Stimulated activated CD8-positive, alpha-beta memory T cell treated with anti-CD3 and anti-CD28 coated beads, Interleukin-4, amount 100 ng/mL, for 4 hours (primary cell): ENCODE results near the gene TMOD1.

Experiments
- DNase-seq, 2 donors: peaks; one replicate each; pipeline ENCODE4 v3.0.0-alpha.2; 2020; ENCODE audit warnings: low read depth in 2 of 2, low spot score in 1 of 2

TMOD1 gene

DNA sequence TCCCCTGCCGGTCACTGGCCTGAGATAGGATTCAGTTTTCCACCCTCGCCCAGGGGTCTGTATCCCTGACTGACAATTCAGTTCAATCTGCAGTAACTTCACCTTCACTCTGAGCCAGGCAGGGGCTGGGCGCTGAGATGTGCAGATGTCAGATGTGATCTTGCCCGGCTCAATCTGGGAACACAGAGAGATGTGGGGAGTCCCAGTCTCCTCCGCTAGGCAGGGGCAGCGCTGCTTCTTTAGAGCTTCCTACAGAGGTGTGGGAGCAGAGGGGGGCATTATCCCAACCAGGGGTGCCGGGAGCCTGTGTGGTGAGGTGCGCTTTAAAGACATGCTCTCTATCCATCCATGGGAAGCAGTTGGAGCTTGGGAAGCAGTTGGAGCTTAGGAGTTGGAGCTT, 14.6 kb downstream of the TMOD1 start:
- no peak for DNase-seq

GRCh38 chr9:97517331-97518089, 16.0 kb downstream of the TMOD1 start:
- no peak for DNase-seq

DNA sequence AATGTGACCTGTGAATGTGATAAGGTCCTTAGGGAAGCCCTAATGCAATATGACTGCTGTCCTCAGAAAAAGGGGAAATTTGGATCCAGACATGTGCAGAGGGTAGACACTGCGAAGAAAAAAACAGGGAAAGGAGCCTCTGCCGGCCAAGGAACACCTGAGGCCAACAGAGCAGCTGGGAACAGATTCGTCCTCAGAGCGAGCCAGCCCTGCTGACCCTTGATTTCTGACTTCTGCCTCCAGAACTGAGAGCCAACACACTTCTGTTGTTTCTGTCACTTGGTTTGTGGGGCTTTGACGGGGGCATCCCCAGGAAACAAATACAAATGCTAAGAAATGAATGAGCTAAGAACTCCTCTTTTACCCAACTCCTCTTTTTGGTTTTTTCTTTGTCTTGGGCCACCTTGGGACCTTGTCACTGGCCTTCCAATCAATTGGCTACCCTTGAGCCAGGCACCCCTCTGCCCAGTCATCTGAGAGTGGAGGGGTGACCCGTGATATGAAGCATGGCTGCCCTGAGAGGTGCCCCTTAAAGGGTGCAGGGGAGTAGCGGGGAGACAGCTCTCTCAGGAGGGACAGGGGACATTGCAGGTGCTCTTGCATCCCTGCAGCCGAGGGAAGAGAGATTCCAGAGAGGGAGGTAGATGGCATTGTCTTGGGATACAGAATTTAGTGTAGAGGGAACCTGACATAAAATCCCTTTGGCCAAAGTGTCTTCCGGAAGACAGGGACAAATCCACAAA, 16.9 kb downstream of the TMOD1 start:
- DNase-seq, result no peak

DNA sequence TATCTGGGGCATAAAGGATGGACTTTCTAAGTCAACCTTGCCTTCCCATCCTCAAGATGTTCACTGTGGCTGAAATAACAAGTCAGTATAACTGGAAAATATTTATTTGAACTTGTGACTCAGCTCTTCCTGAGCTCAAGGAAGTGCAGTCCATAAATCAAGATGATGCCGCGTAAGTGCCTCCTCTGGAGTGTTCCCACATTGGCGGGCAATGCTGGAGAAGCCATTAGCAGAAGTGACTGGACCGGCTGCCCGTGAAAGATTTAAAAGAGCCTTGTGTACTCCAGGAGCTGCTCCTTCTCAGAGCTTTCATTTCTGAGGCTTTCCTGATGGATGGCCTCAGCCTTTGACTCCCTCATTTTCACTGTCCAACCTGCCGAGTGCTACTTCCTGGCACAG, 17.4 kb downstream of the TMOD1 start:
- DNase-seq, result no peak

DNA sequence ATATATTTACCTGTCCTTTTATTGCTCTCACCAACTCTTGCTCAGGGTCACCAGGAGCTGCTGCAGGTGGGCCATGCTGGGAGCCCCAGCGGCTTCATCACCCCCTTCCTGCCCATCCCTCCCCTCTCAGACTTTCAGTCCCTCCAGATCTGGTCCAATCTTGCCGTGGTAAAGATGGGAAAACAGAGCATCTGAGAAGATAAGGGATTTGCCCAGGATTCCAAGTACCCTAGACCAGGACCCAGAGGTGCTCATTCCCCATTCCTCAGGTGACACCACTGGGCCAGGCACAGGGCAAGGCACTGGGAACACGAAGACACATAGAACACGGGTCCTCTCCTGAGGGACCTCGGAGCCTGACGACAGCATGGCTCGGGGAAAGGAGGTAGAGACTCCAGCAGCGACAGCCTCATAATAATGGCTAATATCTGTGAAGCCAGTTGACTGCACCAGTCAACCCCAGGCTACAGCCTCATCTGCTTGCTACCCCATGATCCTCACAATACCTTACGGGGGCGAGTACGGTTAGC, 18.0 kb downstream of the TMOD1 start:
- DNase-seq, result no peak

DNA sequence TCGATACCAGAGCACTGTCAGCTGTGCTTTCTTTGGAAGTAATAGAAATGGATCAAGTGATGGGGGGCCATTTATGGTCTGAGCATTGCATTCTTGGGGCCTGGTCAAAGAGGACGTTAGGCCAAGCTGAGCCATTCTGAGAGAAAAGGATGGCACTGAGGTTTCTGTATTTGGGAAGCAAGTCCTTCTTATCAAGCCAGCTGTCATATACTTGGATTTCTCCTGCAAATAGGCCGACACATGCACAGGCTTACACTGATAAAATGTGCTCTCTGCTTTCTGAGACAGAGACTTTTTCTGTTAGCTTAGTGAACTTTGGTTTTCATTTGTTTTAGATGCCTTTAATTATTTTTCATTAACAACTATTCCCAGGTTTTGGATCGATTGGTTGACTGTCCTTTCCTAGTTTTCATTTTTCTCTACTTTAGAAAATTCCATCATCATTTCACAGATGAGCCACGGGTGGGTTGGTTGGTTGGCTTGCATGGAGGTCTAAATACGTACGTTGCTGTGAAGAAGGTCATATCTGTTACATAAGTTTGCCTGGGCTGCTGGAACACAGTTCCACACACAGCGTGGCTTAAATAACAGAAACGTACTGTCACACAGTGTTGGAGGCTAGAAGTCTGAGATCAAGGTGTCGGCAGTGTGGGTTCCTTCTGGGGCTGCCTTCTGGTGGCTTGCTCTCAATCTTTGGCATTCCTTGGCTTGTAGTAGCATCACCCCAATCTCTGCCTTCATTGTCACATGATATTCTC, 20.3 kb downstream of the TMOD1 start:
- no peak for DNase-seq

- no peak for DNase-seq
Observed at GRCh38 chr9:97524424-97524823, 23.0 kb downstream of the TMOD1 start.

DNA sequence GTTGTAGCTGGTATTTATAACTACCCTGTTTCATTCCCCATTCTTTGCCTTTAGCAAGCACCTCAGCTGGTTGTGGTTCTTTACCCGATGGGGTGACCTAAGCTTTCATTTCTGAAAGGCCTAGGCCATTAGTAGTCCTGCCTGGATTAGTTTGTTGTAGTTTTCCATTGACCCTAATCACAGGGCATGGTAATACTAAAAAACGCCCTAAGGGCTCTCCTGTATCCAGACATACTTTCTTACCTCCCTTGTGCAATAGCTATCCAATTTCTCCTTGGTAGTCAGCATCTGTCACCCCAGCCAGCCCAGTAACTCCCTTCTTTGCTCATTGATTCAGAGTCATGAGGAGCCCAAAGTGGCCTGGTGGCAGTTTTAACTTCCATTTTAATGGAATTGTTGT, 24.0 kb downstream of the TMOD1 start:
- DNase-seq, result no peak

DNA sequence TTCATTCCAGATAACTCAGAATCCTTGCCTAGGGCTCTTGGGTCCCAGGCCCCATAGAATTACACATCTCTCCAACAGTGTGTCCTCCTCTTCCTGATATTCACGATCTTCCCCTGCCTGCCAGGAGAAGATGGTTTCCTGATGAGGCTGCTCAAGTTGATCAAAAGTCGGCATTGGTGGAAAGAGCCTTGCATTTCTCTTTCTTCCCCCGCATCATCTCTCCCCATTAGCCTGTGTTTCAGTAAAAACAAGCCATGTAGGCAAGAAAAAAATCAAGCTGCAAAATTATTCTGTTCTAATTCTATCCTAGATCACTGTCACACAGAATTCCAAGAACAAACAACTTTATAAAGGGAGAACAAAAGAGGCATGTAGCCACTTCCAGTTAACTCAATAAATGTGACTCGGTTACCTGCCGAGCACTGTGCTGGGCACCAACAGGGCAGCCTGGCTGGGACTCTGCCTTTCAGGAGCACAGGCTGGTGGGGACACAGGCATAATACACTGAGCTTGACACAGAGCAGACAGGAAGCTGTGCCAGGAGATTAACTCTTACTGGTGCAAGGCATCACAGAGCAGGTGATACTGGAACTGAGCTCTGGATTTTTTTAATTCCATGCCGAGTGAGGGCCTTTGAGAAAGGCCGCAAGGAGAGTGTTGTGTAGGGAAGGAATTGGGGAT, 25.6 kb downstream of the TMOD1 start:
- no peak for DNase-seq

DNA sequence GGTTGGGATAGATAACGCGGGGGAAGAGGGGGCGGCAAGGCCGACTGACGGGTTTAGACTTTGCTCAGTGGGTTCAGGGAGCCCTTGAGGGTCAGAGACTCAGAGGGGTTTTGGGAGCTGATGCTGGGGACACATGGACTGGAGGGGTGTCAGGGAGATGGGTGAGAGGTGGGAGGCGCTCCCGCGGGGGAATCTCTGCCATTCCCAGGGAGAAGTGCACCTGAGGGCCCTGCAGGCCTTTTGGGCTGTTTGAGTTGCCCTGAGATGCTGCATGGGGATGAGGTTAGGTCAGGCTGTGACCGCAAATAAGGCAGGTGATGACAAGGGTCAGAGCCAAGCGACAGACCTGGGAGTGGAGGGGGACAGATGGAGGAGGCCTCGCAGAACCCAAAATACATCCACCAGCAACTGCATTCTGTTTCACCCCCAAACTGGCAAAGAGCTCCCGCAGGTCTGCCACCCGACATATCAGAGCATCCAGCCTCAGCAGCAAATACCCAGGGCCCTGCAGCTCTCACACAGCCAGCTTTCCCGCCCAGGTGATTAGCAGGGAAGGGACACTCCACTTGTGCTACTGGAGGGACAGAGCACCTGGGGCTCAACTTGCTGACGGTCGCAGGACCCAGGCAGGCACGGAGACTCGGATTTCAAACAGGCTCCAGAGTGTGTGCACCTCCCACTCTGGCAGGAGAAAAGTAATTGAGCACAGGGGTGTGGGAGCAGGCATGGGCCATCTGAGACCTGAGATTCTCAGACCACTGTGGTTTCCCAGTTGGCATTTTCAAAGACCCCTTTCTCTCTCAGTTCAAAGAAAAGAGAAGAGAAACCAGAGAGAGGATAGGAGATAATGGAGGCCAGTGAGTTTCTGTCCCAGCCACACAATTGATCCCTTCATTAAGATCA, 26.4 kb downstream of the TMOD1 start:
- no peak for DNase-seq

- no peak for DNase-seq
Observed at GRCh38 chr9:97528529-97529230, 27.2 kb downstream of the TMOD1 start.

DNA sequence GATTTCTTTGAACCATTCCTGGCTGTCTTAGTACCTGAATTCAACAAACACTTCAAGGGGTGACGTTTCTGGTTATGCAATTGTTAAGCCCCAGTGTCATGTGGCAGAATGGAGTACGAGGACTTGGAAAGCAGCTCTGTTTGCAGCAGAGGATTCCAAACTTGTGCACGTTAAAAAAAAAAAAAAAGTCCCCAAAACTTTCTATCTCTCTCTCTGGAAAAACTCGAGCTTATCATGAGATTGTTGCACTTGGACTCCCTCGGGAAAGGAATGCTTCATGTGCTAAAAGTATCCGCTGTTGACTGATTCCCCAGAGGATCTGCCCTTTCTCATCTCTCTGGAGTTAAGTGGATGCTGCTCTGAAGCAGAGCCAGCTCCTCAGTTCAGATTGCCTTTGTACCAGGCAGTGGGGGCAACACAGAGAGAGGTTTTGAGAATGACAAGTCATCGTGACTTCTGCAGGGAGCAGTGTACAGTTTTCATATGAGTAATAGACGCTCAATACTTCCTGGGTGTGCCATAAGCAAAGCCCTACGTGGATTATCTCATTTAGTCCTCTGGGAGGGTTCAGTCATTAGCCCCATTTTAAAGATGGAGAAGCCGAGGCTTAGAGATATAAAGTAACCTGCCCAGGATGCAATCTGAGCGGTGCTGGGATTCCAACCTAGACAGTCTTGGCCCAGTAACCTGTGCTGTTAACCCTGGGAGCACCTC, 28.1 kb downstream of the TMOD1 start:
- no peak for DNase-seq

DNA sequence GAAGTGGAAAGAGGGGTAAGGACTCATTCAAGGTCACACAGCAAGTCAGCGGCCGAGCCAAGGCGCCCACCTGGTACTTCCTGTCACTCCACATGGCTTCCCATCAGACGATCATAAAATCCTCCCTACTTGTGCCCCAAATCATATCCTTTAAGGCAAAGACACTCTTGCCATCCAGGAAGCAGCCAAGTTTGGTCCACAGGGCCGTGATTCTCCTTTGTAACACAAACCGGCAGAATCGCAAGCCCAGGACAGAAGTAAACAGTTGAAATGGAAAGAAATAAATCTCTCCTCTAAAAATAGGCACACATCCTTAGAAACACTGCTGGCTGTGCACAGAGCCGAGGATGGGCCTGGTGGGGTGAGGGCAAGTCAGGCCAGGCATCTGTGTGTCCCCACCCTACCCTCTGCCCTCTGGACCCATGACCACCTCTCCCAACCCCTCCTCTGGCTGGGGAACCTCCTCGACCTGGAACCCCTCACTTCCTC, 30.5 kb downstream of the TMOD1 start:
- DNase-seq, result no peak

DNA sequence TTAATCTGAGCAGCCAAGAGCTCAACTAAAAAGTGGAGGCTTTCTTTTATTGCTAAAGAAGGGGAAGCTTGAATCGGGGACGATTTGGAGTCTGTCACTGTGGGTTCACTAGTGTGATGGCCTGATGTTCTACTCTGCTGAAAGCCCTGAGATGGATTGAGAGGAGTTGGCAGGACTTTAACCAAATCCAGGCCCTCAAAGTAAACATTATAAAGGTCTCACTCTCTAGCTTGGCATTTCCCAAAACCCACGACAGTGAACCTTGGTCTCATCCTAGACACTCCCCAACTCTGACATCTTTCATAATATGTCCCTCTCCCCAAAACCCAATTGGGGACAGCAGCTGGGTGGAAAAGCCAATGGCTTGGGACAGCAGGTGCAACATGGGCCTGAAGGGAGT, 32.7 kb downstream of the TMOD1 start:
- DNase-seq, result no peak

- DNase-seq, result no peak
Observed at GRCh38 chr9:97534961-97535594, 33.6 kb downstream of the TMOD1 start.

DNA sequence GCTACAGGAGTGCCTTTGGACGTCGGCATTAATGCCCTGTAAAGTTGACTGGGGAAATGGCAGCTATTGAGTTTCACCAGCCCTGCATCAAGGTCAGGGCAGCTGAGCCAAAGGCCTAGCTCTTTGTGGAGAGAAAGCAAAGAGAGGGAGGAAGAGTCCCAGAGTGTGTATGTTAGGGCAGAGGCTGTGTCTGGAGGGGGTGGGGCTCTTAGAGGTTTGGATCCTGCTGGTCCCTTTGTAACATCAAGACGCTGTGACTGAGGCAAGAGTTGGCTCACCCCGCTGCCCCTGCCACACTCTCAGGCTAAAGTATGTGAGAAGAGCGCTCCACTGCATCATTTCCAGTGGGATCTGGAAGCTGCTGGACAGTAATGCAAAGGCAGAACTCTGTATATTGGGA, 34.3 kb downstream of the TMOD1 start:
- DNase-seq, result no peak

GRCh38 chr9:97536480-97536879, 35.0 kb downstream of the TMOD1 start:
- no peak for DNase-seq

- DNase-seq, result no peak
Observed at GRCh38 chr9:97543561-97543960, 42.1 kb downstream of the TMOD1 start.
